ENCODE measurements around the gene GIPC2. TPM values are rescaled to one million over a fixed set of nuclear protein-coding genes. Genes with fewer than 3 reads are reported as not detected.

The GIPC2 gene
- total and polyA plus RNA-seq, 11 donors, result 0.99 to 4.0 (median 2.5) TPM

- Histone ChIP-seq H3K27ac (no peak overlapping the region), H3K27me3 (no peaks in the 10 kb centered on the region), H3K9me3 (no peaks in the 10 kb centered on the region), H3K4me1 (peaks cover 0 to 9% (median 0%) of the 10 kb centered on the region in 12 donors), H3K4me3 (no peak overlapping the region), H3K36me3 (no peaks in the 10 kb centered on the region)
- 75 to 92% (median 80%) methylated on average over 5 of the region's 5 CpGs for WGBS, 4 donors
- intact Hi-C loops (cut with DNase I), result loop anchor here in 9 of 10 donors (5.0 to 10.0 kb wide), 5 partner anchors 458 to 530 kb away; no protein-coding TSS in a partner anchor
- DNase-seq (no peak), ATAC-seq (no peak)
- TF ChIP-seq POLR2A (IDR thresholded peaks at IDR 0.05), result no peak
- TF ChIP-seq CTCF (IDR thresholded peaks at IDR 0.05), result no peak
Observed at GRCh38 chr1:78147031-78147430, 101.3 kb downstream of the GIPC2 start.

GRCh38 chr1:78153092-78153736, 107.4 kb downstream of the GIPC2 start:
- ATAC-seq, result no peak
- no peak overlapping the region for H3K27ac ChIP-seq
- TF ChIP-seq CTCF (IDR thresholded peaks at IDR 0.05), result no peak
- TF ChIP-seq POLR2A (IDR thresholded peaks at IDR 0.05), result no peak
- H3K27me3 ChIP-seq, result no peaks in the 10 kb centered on the region
- DNase-seq, result no peak
- H3K4me1 ChIP-seq, result no peaks in the 10 kb centered on the region
- H3K4me3 ChIP-seq, result no peak overlapping the region
- WGBS, 4 donors, result 66 to 89% (median 73%) methylated on average over 4 of the region's 4 CpGs
- intact Hi-C loops (cut with DNase I), result loop anchor here in 1 of 10 donors (10.0 kb wide), 1 partner anchor 452 kb away; no protein-coding TSS in a partner anchor
- no peaks in the 10 kb centered on the region for H3K36me3 ChIP-seq
- H3K9me3 ChIP-seq, result no peaks in the 10 kb centered on the region

GRCh38 chr1:78155121-78155520, 109.4 kb downstream of the GIPC2 start:
- ATAC-seq (no peak), DNase-seq (no peak)
- Histone ChIP-seq H3K27me3 (no peaks in the 10 kb centered on the region), H3K4me3 (no peak overlapping the region), H3K4me1 (no peaks in the 10 kb centered on the region), H3K9me3 (no peaks in the 10 kb centered on the region), H3K36me3 (no peaks in the 10 kb centered on the region), H3K27ac (no peak overlapping the region)
- 62 to 72% (median 69%) methylated on average over 4 of the region's 4 CpGs for WGBS, 4 donors
- intact Hi-C loops (cut with DNase I), result loop anchor here in 1 of 10 donors (10.0 kb wide), 1 partner anchor 450 kb away; no protein-coding TSS in a partner anchor
- TF ChIP-seq CTCF (IDR thresholded peaks at IDR 0.05) (no peak), POLR2A (IDR thresholded peaks at IDR 0.05) (no peak)

GRCh38 chr1:78156805-78157521, 111.2 kb downstream of the GIPC2 start:
- no peaks in the 10 kb centered on the region for H3K4me1 ChIP-seq
- intact Hi-C loops (cut with DNase I), result loop anchor here in 1 of 10 donors (10.0 kb wide), 1 partner anchor 448 kb away; no protein-coding TSS in a partner anchor
- DNase-seq, result no peak

More at GRCh38 chr1:78156805-78157521, 111.2 kb downstream of the GIPC2 start:
- H3K27ac ChIP-seq, result no peak overlapping the region
- no peak overlapping the region for H3K4me3 ChIP-seq
- no peaks in the 10 kb centered on the region for H3K27me3 ChIP-seq
- TF ChIP-seq POLR2A (IDR thresholded peaks at IDR 0.05) (no peak), CTCF (IDR thresholded peaks at IDR 0.05) (no peak)
- H3K36me3 ChIP-seq, result no peaks in the 10 kb centered on the region
- ATAC-seq, result no peak
- H3K9me3 ChIP-seq, result no peaks in the 10 kb centered on the region

Data from heart left ventricle (tissue), 16 donors.